Parathyroid adenoma (tissue), 2 donors: ENCODE data around the gene MESP1.

ENCODE experiments used
- H2AFZ ChIP-seq: fragments of 300-600 bp; sonication (generic); one replicate; pipeline ENCODE4 v1.7.0; 2017; ENCODE audit warnings: antibody characterized with exemption, mild to moderate bottlenecking
- H3K27ac ChIP-seq: fragments of 300-600 bp; sonication (generic); one replicate; pipeline ENCODE4 v1.7.0; 2017
- H3K27me3 ChIP-seq: fragments of 300-600 bp; sonication (generic); one replicate; pipeline ENCODE4 v1.7.0; 2017; ENCODE audit warnings: low read length; ENCODE audit not compliant: control insufficient read depth, insufficient read depth
- H3K36me3 ChIP-seq: fragments of 300-600 bp; sonication (generic); one replicate; pipeline ENCODE4 v1.7.0; 2017; ENCODE audit warnings: low read length; ENCODE audit not compliant: control insufficient read depth, insufficient read depth
- H3K4me1 ChIP-seq: fragments of 300-600 bp; sonication (generic); one replicate; pipeline ENCODE4 v1.7.0; 2017; ENCODE audit warnings: control low read depth
- H3K4me2 ChIP-seq: fragments of 300-600 bp; sonication (generic); one replicate; pipeline ENCODE4 v1.7.0; 2017; ENCODE audit warnings: low read length
- H3K4me3 ChIP-seq: fragments of 300-600 bp; sonication (generic); one replicate; pipeline ENCODE4 v1.7.0; 2017; ENCODE audit warnings: low read depth, low read length
- H3K79me2 ChIP-seq: fragments of 300-600 bp; sonication (generic); one replicate; pipeline ENCODE4 v1.7.0; 2017; ENCODE audit warnings: control low read depth
- H3K9ac ChIP-seq: fragments of 300-600 bp; sonication (generic); one replicate; pipeline ENCODE4 v1.7.0; 2017; ENCODE audit warnings: mild to moderate bottlenecking
- H3K9me3 ChIP-seq: fragments of 300-600 bp; sonication (generic); one replicate; pipeline ENCODE4 v1.7.0; 2017; ENCODE audit warnings: low read length; ENCODE audit not compliant: control insufficient read depth
- CTCF ChIP-seq: fragments of 300-600 bp; sonication (generic); IDR thresholded peaks from one replicate; pipeline ENCODE4 v1.7.0; 2017; ENCODE audit warnings: antibody characterized with exemption, mild to moderate bottlenecking
- donor health status: primary hyperparathyroidism.

MESP1 gene

GRCh38 chr15:89770041-89770440 lies 19.0 kb upstream of the MESP1 start:
- Histone ChIP-seq H2AFZ (no peak overlapping the region), H3K36me3 (no peaks in the 10 kb centered on the region), H3K27ac (no peak overlapping the region), H3K4me2 (no peak overlapping the region), H3K4me1 (no peaks in the 10 kb centered on the region), H3K9ac (no peak overlapping the region), H3K9me3 (no peaks in the 10 kb centered on the region), H3K4me3 (no peak overlapping the region), H3K79me2 (no peaks in the 10 kb centered on the region), H3K27me3 (no peaks in the 10 kb centered on the region)
- TF ChIP-seq CTCF = no peak

- H3K79me2 ChIP-seq = no peaks in the 10 kb centered on the region
- H3K4me2 ChIP-seq = no peak overlapping the region
- no peak overlapping the region for H2AFZ ChIP-seq
- H3K9ac ChIP-seq = no peak overlapping the region
- TF ChIP-seq CTCF = no peak
- no peaks in the 10 kb centered on the region for H3K36me3 ChIP-seq
- H3K4me1 ChIP-seq = no peaks in the 10 kb centered on the region
- no peaks in the 10 kb centered on the region for H3K9me3 ChIP-seq
- H3K27ac ChIP-seq = no peak overlapping the region
- no peaks in the 10 kb centered on the region for H3K27me3 ChIP-seq
- no peak overlapping the region for H3K4me3 ChIP-seq
These were observed 18.3 kb upstream of the MESP1 start for GRCh38 chr15:89769366-89769765.

GRCh38 chr15:89768071-89768500 lies 17.0 kb upstream of the MESP1 start:
- no peak overlapping the region for H3K4me2 ChIP-seq
- H3K27ac ChIP-seq = no peak overlapping the region
- H2AFZ ChIP-seq = no peak overlapping the region
- H3K4me3 ChIP-seq = no peak overlapping the region
- H3K79me2 ChIP-seq = no peaks in the 10 kb centered on the region
- H3K4me1 ChIP-seq = no peaks in the 10 kb centered on the region
- H3K27me3 ChIP-seq = no peaks in the 10 kb centered on the region
- H3K9me3 ChIP-seq = no peaks in the 10 kb centered on the region
- TF ChIP-seq CTCF = no peak
- no peak overlapping the region for H3K9ac ChIP-seq
- H3K36me3 ChIP-seq = no peaks in the 10 kb centered on the region

- H3K79me2 ChIP-seq = no peaks in the 10 kb centered on the region
- H3K27ac ChIP-seq = no peak overlapping the region
- no peaks in the 10 kb centered on the region for H3K4me1 ChIP-seq
- H3K9me3 ChIP-seq = no peaks in the 10 kb centered on the region
- no peak for TF ChIP-seq CTCF
- no peak overlapping the region for H2AFZ ChIP-seq
- no peaks in the 10 kb centered on the region for H3K27me3 ChIP-seq
- H3K36me3 ChIP-seq = no peaks in the 10 kb centered on the region
- H3K9ac ChIP-seq = no peak overlapping the region
- no peak overlapping the region for H3K4me2 ChIP-seq
- H3K4me3 ChIP-seq = no peak overlapping the region
These were observed 16.4 kb upstream of the MESP1 start for GRCh38 chr15:89767411-89767915.
